Measurements from ENCODE around the gene PTPRN2.

- TF ChIP-seq POLR2A (IDR thresholded peaks at IDR 0.05), result no peak
- TF ChIP-seq CTCF (IDR thresholded peaks at IDR 0.05), result no peak
Measured at GRCh38 chr7:158538156-158538946, 49.3 kb downstream of the PTPRN2 start.
